ENCODE measurements around the gene ST8SIA6.

- TF ChIP-seq POLR2AphosphoS5 (IDR thresholded peaks at IDR 0.05; ENCODE audit: low read depth, low read length) (no peak), TAF1 (IDR thresholded peaks at IDR 0.05; ENCODE audit: borderline replicate concordance, low read depth, low read length) (no peak)
These were observed 175.7 kb downstream of the ST8SIA6 start for GRCh38 chr10:17278607-17279240.
